HepG2 (cell line): ENCODE results near the gene NUBP1. TPM values are rescaled to one million over a fixed set of nuclear protein-coding genes. Genes with fewer than 3 reads are reported as not detected.

Experiments used
- BCL6 ChIP-seq: IDR thresholded peaks from 2 replicates; pipeline ENCODE4 v1.6.1; 2016; ENCODE audit warnings: missing genetic modification reagents, missing compliant biosample characterization
- CENPT ChIP-seq: sonication (generic); formaldehyde crosslinking; IDR thresholded peaks from 2 replicates; pipeline ENCODE4 v1.8.0; 2022; ENCODE audit warnings: low read depth, mild to moderate bottlenecking, moderate library complexity, missing genetic modification reagents
- CSRNP2 ChIP-seq: sonication (generic); formaldehyde crosslinking; conservative IDR thresholded peaks from 2 replicates; pipeline ENCODE4 v1.8.0; 2022; ENCODE audit warnings: low read depth, missing genetic modification reagents
- FOSL2 ChIP-seq: sonication (generic); formaldehyde crosslinking; IDR thresholded peaks from 2 replicates; pipeline ENCODE4 v1.4.0; 2020; ENCODE audit warnings: missing genetic modification reagents
- FOXM1 ChIP-seq: sonication (generic); formaldehyde crosslinking; IDR thresholded peaks from 2 replicates; pipeline ENCODE4 v1.5.0; 2020; ENCODE audit warnings: missing genetic modification reagents
- GPBP1L1 ChIP-seq: sonication (generic); formaldehyde crosslinking; IDR thresholded peaks from 2 replicates; pipeline ENCODE4 v1.5.0; 2020; ENCODE audit warnings: mild to moderate bottlenecking, missing genetic modification reagents
- HIVEP1 ChIP-seq: sonication (generic); formaldehyde crosslinking; IDR thresholded peaks from 2 replicates; pipeline ENCODE4 v1.4.0; 2020; ENCODE audit warnings: mild to moderate bottlenecking, missing genetic modification reagents
- HMG20B ChIP-seq: conservative IDR thresholded peaks from 2 replicates; pipeline ENCODE4 v1.6.1; 2016; ENCODE audit warnings: missing genetic modification reagents, missing compliant biosample characterization
- MIER3 ChIP-seq: IDR thresholded peaks from 2 replicates; pipeline ENCODE4 v1.6.1; 2016; ENCODE audit warnings: missing compliant biosample characterization, borderline replicate concordance
- MXD1 ChIP-seq: sonication (generic); formaldehyde crosslinking; IDR thresholded peaks from 2 replicates; pipeline ENCODE4 v1.4.0; 2020; ENCODE audit warnings: mild to moderate bottlenecking, missing genetic modification reagents
- SETDB1 ChIP-seq: sonication (generic); formaldehyde crosslinking; IDR thresholded peaks from 2 replicates; pipeline ENCODE4 v1.5.1; 2020; ENCODE audit warnings: missing genetic modification reagents, mild to moderate bottlenecking, borderline replicate concordance
- SP2 ChIP-seq: sonication (generic); formaldehyde crosslinking; IDR thresholded peaks from 2 replicates; pipeline ENCODE4 v1.5.1; 2020; ENCODE audit warnings: mild to moderate bottlenecking, missing genetic modification reagents
- XRCC5 ChIP-seq: fragments of 200-400 bp; formaldehyde crosslinking; optimal IDR thresholded peaks from 2 replicates; pipeline ENCODE3; 2017; ENCODE audit warnings: mild to moderate bottlenecking, low read length
- ZNF101 ChIP-seq: sonication (generic); formaldehyde crosslinking; IDR thresholded peaks from 2 replicates; pipeline ENCODE4 v1.4.0; 2020; ENCODE audit warnings: mild to moderate bottlenecking, low read depth, missing genetic modification reagents, borderline replicate concordance
- ZNF468 ChIP-seq: sonication (generic); formaldehyde crosslinking; IDR thresholded peaks from 2 replicates; pipeline ENCODE4 v1.8.0; 2022; ENCODE audit warnings: mild to moderate bottlenecking, moderate library complexity, missing genetic modification reagents
- ZNF564 ChIP-seq: sonication (generic); formaldehyde crosslinking; IDR thresholded peaks from 2 replicates; pipeline ENCODE4 v1.8.1; 2023; ENCODE audit warnings: mild to moderate bottlenecking, missing genetic modification reagents
- ZNF570 ChIP-seq: sonication (generic); formaldehyde crosslinking; IDR thresholded peaks from 2 replicates; pipeline ENCODE4 v1.4.0; 2020; ENCODE audit warnings: mild to moderate bottlenecking, missing genetic modification reagents, borderline replicate concordance
- ZNF816 ChIP-seq: sonication (generic); formaldehyde crosslinking; IDR thresholded peaks from 2 replicates; pipeline ENCODE4 v1.8.0; 2022; ENCODE audit warnings: missing genetic modification reagents, mild to moderate bottlenecking, borderline replicate concordance
- polyA plus RNA-seq, 8 experiments: library from polyadenylated mRNA; depleted of rRNA in 3 of 8; stranded (reverse) in 7 of 8; unstranded in 1 of 8; fragments of >200 nt; fragmentation: Illumina TruSeq in 4 of 8; extraction: Trizol in 4 of 8; gene quantifications; 2 replicates each; pipeline versions ENCODE4 v1.2.1 to v1.2.3, GENCODE V29; 2011 to 2016; ENCODE audit warnings: low read depth in 4 of 8, missing spikeins in 1 of 8, mixed read lengths in 1 of 8; ENCODE audit not compliant: insufficient read depth in 1 of 8
- total RNA-seq, 5 experiments: library from RNA; depleted of rRNA; stranded (reverse); fragments of >200 nt; fragmentation: Illumina TruSeq; extraction: Trizol; gene quantifications; 2 replicates each; pipeline ENCODE4 v1.2.3, GENCODE V29; 2016; ENCODE audit warnings: low read depth in 1 of 5
- TF ChIP-seq, protein P1 (sequence below): fragments of 450-650 bp; IDR thresholded peaks from 2 replicates; pipeline ENCODE4 v1.6.1; 2017
- TF ChIP-seq, protein P2 (sequence below): sonication (generic); formaldehyde crosslinking; IDR thresholded peaks from 2 replicates; pipeline ENCODE4 v1.4.0; 2020; ENCODE audit warnings: mild to moderate bottlenecking, missing genetic modification reagents, borderline replicate concordance
- TF ChIP-seq, protein P3 (sequence below): sonication (generic); formaldehyde crosslinking; IDR thresholded peaks from 2 replicates; pipeline ENCODE4 v1.5.1; 2020; ENCODE audit warnings: mild to moderate bottlenecking, missing genetic modification reagents, borderline replicate concordance

NUBP1 gene
- total and polyA plus RNA-seq, 2 of the 13 experiments (the other 11 are each of a cell fraction or from before 2014, with no cell fraction given): 53.5 to 70.4 TPM

DNA sequence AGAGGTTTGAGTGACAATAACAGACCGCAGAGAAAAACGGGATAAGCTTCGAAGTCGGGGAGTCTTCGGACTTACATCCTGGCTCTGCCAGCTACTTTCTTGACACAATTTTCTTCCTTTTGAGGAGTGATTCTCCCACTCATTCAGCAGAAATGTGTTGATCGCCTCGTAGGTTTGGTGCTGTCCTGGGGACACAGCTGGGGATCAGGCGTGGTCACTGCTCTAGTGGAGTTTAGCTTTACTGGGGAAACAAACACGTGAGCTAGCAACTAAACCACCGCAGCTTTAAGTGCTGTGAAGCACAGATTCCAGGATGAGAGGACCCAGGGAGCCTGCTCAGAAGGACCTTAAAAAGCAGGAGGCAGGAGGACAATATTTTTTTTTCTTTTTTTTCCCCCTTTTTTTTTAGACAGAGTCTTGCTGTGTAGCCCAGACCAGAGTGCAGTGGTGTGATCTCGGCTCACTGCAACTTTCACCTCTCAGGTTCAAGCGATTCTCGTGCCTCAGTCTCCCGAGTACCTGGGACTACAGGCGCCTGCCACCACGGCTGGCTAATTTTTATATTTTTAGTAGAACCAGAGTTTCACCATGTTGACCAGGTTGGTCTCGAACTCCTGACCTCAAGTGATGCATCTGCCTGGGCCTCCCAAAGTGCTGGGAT is 858 bp downstream of the NUBP1 start (continued):
- TF ChIP-seq ZNF570 (CRISPR knock-in tag) (no peak), MIER3 (CRISPR knock-in tag) (no peak), HIVEP1 (CRISPR knock-in tag) (peak; percentile 17; the same call in 1 of the 2 replicates), BCL6 (CRISPR knock-in tag) (0 out of 2 replicates have a peak, but pooled peaks have one; percentile 33), SP2 (no peak), FOXM1 (CRISPR knock-in tag) (no peak), ZNF816 (CRISPR knock-in tag) (no peak), MXD1 (no peak), FOSL2 (CRISPR knock-in tag) (no peak), CSRNP2 (CRISPR knock-in tag) (no peak), CENPT (CRISPR knock-in tag) (no peak), ZNF101 (CRISPR knock-in tag) (no peak), SETDB1 (CRISPR knock-in tag) (no peak), XRCC5 (no peak), HMG20B (CRISPR knock-in tag) (no peak), ZNF468 (CRISPR knock-in tag) (no peak), GPBP1L1 (CRISPR knock-in tag) (no peak), ZNF564 (CRISPR knock-in tag) (peak; percentile 4; the same call in 1 of the 2 replicates)
- TF ChIP-seq, protein P1, sequence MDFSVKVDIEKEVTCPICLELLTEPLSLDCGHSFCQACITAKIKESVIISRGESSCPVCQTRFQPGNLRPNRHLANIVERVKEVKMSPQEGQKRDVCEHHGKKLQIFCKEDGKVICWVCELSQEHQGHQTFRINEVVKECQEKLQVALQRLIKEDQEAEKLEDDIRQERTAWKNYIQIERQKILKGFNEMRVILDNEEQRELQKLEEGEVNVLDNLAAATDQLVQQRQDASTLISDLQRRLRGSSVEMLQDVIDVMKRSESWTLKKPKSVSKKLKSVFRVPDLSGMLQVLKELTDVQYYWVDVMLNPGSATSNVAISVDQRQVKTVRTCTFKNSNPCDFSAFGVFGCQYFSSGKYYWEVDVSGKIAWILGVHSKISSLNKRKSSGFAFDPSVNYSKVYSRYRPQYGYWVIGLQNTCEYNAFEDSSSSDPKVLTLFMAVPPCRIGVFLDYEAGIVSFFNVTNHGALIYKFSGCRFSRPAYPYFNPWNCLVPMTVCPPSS: no peak
- TF ChIP-seq, protein P2, sequence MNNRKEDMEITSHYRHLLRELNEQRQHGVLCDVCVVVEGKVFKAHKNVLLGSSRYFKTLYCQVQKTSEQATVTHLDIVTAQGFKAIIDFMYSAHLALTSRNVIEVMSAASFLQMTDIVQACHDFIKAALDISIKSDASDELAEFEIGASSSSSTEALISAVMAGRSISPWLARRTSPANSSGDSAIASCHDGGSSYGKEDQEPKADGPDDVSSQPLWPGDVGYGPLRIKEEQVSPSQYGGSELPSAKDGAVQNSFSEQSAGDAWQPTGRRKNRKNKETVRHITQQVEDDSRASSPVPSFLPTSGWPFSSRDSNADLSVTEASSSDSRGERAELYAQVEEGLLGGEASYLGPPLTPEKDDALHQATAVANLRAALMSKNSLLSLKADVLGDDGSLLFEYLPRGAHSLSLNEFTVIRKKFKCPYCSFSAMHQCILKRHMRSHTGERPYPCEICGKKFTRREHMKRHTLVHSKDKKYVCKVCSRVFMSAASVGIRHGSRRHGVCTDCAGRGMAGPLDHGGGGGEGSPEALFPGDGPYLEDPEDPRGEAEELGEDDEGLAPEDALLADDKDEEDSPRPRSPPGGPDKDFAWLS (CRISPR knock-in tag): no peak
- TF ChIP-seq, protein P3, sequence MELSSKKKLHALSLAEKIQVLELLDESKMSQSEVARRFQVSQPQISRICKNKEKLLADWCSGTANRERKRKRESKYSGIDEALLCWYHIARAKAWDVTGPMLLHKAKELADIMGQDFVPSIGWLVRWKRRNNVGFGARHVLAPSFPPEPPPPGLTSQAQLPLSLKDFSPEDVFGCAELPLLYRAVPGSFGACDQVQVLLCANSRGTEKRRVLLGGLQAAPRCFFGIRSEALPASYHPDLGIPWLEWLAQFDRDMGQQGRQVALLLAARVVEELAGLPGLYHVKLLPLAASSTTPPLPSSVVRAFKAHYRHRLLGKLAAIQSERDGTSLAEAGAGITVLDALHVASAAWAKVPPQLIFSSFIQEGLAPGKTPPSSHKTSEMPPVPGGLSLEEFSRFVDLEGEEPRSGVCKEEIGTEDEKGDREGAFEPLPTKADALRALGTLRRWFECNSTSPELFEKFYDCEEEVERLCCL: no peak
